Fibroblast of lung (primary cell): Measurements from ENCODE around the gene LRRC47.

Experiments
- EZH2 ChIP-seq: IDR thresholded peaks from 2 replicates; pipeline ENCODE4 v1.5.1; 2012; ENCODE audit warnings: low read length, control low read depth, mild to moderate bottlenecking; ENCODE audit errors: missing control alignments
- TF ChIP-seq, protein P1 (sequence below), 2 donors: IDR thresholded peaks in 1 of 2; conservative IDR thresholded peaks in 1 of 2; 1 replicate in 1 of 2; 2 replicates in 1 of 2; pipeline ENCODE4 v1.5.1; 2011 to 2012; ENCODE audit warnings: low read length in 2 of 2, control low read depth in 1 of 2, inconsistent platforms in 1 of 2, low read depth in 1 of 2, mild to moderate bottlenecking in 1 of 2

DNA sequence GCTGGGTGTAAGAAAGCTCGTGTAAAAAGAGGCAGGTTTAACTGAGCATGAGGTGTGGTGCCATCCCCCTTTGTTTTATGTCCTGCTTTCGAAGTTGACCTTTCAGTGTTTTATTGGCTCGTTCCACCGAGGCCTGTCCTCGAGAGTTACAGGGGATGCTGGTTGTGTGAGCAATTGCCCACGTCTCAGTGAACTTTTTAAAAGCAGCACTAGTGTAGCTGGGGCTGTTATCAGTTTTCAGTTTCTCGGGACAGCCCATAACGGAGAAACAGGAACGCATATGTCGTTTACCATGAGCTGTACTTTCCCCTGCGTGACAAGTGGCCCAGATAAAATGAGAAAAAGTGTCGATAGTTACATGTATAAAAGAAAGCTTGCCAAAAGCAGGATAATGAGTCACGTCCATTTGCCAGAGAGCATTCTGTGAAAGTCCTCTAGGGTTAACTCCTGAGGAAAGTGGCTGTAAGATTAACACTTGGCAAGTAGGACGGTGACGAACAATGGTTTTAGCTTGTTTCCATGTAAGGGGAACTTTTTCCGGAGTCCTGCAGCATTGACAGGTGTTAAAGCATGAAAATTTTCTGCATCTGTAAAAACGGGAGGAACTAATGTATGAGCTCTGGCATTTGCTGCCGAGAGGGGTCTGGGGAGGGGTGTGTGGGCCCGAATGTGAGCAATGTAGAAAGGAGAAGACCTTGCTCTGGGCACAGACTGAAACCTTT lies 7.8 kb upstream of the LRRC47 start:
- no peak for TF ChIP-seq EZH2
- TF ChIP-seq, protein P1, sequence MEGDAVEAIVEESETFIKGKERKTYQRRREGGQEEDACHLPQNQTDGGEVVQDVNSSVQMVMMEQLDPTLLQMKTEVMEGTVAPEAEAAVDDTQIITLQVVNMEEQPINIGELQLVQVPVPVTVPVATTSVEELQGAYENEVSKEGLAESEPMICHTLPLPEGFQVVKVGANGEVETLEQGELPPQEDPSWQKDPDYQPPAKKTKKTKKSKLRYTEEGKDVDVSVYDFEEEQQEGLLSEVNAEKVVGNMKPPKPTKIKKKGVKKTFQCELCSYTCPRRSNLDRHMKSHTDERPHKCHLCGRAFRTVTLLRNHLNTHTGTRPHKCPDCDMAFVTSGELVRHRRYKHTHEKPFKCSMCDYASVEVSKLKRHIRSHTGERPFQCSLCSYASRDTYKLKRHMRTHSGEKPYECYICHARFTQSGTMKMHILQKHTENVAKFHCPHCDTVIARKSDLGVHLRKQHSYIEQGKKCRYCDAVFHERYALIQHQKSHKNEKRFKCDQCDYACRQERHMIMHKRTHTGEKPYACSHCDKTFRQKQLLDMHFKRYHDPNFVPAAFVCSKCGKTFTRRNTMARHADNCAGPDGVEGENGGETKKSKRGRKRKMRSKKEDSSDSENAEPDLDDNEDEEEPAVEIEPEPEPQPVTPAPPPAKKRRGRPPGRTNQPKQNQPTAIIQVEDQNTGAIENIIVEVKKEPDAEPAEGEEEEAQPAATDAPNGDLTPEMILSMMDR (conservative IDR thresholded peaks at IDR 0.05 in 1 of 2, IDR thresholded peaks at IDR 0.05 in 1 of 2; ENCODE audit: low read depth in 1 of 2, low read length in 2 of 2) = no peak
